Suprapubic skin (tissue), 4 donors: ENCODE measurements around the gene CLMP. TPM values are rescaled to one million over a fixed set of nuclear protein-coding genes. Genes with fewer than 3 reads are reported as not detected.

Experiments used
- DNase-seq, 2 donors: peaks; one replicate each; pipeline ENCODE4 v3.0.0-alpha.2; 2019; ENCODE audit warnings: low spot score in 2 of 2
- H3K27ac ChIP-seq: fragments of 200-600 bp; sonication (generic); one replicate; pipeline ENCODE4 v1.5.1; 2019
- H3K27me3 ChIP-seq: fragments of 200-600 bp; sonication (generic); one replicate; pipeline ENCODE4 v1.5.1; 2019
- H3K36me3 ChIP-seq: fragments of 200-600 bp; sonication (generic); one replicate; pipeline ENCODE4 v1.5.1; 2019
- H3K4me1 ChIP-seq: fragments of 200-600 bp; sonication (generic); one replicate; pipeline ENCODE4 v1.5.1; 2019
- H3K4me3 ChIP-seq: fragments of 200-600 bp; sonication (generic); one replicate; pipeline ENCODE4 v1.5.1; 2019; ENCODE audit warnings: mild to moderate bottlenecking
- H3K9me3 ChIP-seq: fragments of 200-600 bp; sonication (generic); one replicate; pipeline ENCODE4 v1.5.1; 2019
- EP300 ChIP-seq: sonication (generic); formaldehyde crosslinking; IDR thresholded peaks from one replicate; pipeline ENCODE4 v1.6.1; 2017; ENCODE audit warnings: antibody characterized with exemption
- POLR2A ChIP-seq, 2 donors: fragments of 450-650 bp; IDR thresholded peaks; one replicate each; pipeline ENCODE4 v1.6.1; 2017; ENCODE audit warnings: antibody characterized with exemption in 2 of 2, mild to moderate bottlenecking in 2 of 2, moderate library complexity in 2 of 2
- POLR2AphosphoS5 ChIP-seq, 3 donors: sonication (generic); formaldehyde crosslinking; IDR thresholded peaks; one replicate each; pipeline ENCODE4 v1.6.1; 2017; ENCODE audit warnings: antibody characterized with exemption in 3 of 3
- WGBS: methylation state at CpG from one replicate; pipeline ENCODE4 v1.1.5; 2018; 5-methylcytosine and 5-hydroxymethylcytosine counted together
- total RNA-seq, 4 donors: library from RNA; depleted of rRNA; stranded (reverse); fragments of >200 nt; gene quantifications; one replicate each; pipeline ENCODE4 v1.1.0, GENCODE V29; 2016
- TF ChIP-seq, protein P1 (sequence below), 2 donors: fragments of 200-600 bp in 1 of 2; fragments of 450-650 bp in 1 of 2; sonication (generic) in 1 of 2; IDR thresholded peaks; one replicate each; pipeline ENCODE4 v1.5.1; 2016 to 2019; ENCODE audit warnings: antibody characterized with exemption in 2 of 2, mild to moderate bottlenecking in 1 of 2, moderate library complexity in 1 of 2

CLMP gene
- total RNA-seq, 4 donors from 2014 or later, result 17.5 to 26.9 (median 19.9) TPM

DNA sequence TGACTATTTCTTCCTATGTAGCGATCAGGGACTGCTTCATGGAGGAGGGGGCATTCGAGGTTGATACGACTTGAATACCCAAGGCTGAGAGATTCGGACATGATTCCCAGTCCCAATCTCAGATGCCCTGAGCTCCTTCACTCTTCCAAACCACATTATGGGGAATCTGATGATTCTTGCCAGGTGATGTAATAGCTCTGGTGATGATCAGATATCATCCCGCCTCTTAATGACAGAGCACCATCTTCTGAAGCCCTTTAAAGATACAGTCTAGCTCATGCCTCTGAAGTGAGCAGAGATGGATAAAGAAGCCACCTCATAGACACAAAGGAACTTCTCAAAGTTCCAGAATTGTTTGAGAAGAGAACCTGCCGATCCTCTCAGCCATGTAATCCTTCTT, 8.9 kb upstream of the CLMP start:
- no peak overlapping the region for H3K27ac ChIP-seq
- H3K4me1 ChIP-seq, result no peaks in the 10 kb centered on the region
- no peaks in the 10 kb centered on the region for H3K9me3 ChIP-seq
- no peaks in the 10 kb centered on the region for H3K36me3 ChIP-seq
- H3K4me3 ChIP-seq, result no peak overlapping the region
- H3K27me3 ChIP-seq, result peaks cover 12% of the 10 kb centered on the region
- WGBS, result 81% methylated on average over 6 of the region's 6 CpGs
- DNase-seq, result no peak
- no peak for TF ChIP-seq EP300
- no peak for TF ChIP-seq POLR2AphosphoS5 (IDR thresholded peaks at IDR 0.05)
- TF ChIP-seq POLR2A (IDR thresholded peaks at IDR 0.05), result no peak
- TF ChIP-seq, protein P1, sequence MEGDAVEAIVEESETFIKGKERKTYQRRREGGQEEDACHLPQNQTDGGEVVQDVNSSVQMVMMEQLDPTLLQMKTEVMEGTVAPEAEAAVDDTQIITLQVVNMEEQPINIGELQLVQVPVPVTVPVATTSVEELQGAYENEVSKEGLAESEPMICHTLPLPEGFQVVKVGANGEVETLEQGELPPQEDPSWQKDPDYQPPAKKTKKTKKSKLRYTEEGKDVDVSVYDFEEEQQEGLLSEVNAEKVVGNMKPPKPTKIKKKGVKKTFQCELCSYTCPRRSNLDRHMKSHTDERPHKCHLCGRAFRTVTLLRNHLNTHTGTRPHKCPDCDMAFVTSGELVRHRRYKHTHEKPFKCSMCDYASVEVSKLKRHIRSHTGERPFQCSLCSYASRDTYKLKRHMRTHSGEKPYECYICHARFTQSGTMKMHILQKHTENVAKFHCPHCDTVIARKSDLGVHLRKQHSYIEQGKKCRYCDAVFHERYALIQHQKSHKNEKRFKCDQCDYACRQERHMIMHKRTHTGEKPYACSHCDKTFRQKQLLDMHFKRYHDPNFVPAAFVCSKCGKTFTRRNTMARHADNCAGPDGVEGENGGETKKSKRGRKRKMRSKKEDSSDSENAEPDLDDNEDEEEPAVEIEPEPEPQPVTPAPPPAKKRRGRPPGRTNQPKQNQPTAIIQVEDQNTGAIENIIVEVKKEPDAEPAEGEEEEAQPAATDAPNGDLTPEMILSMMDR (IDR thresholded peaks at IDR 0.05), result no peak

DNA sequence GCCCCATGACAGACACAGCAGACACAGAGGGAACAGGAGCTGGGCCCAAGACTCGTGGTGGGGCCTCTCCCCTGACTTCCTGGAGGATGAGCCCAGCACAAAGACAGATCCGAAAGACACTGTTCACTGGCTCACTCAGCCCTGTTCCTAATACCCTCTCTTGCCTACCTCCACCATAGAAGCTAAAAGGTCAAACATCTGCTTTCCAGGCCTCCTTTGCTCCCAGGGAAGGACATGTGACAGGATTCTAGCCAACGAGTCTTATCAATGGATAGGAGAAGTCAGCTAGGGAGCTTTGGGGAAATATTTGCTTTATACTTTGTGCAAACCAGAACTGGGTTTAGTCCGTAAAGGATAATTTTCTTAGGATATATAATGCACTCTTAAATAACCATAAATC, 8.4 kb upstream of the CLMP start:
- Histone ChIP-seq H3K27me3 (peaks cover 10% of the 10 kb centered on the region), H3K9me3 (no peaks in the 10 kb centered on the region), H3K4me3 (no peak overlapping the region), H3K27ac (no peak overlapping the region), H3K36me3 (no peaks in the 10 kb centered on the region), H3K4me1 (no peaks in the 10 kb centered on the region)
- 56% methylated on average over 4 of the region's 4 CpGs for WGBS
- TF ChIP-seq POLR2A (IDR thresholded peaks at IDR 0.05) (no peak), EP300 (no peak)
- DNase-seq, result no peak

DNA sequence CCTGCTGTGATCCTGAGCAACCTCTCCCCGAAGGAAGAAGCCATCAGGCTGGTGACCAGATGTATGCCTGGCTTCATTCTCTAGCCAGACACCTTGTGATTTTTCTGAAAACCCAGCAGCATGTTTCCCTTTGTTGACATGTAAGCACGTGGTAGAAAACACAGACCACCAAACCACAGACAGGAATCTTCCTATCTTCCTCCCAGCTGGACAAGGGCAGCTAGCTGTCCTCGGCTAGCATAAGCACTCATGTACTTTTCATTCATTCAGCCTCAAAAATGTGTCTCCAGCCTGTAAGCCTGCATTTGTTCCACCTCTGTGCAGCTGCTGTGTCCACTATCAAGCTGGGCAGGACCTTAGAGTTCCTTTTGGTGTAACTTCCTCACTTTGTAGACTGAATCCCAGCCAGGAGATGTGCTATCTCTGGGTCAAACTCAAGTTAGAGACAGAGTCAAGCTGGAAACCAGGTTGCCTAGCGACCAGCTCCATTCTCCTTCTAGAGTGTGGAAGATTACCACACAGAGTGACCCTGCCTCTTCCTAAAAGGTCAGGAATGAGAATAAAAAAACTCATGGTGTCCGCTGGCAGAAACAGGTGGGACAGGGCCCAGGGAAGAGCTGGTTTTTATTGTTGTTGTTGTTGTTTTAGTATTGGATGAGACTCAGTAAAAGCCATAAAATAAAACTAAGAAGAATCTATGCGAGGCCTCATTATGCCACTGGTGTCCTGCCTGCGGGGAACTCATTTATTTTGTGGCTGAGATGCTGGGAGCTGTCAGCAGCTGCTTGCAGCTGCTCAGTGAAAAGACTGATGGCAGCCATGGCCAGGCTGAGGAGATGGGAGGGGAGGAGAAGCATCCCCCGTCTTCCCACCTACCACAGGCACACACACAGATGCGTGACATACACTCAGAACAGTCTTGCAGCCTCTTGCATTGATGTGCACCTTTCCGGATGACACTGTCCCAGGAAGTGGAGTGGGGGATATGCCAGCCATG, 7.4 kb upstream of the CLMP start:
- TF ChIP-seq, protein P1 (IDR thresholded peaks at IDR 0.05), result no peak
- TF ChIP-seq EP300 (no peak), POLR2A (IDR thresholded peaks at IDR 0.05) (no peak), POLR2AphosphoS5 (IDR thresholded peaks at IDR 0.05) (no peak)
- Histone ChIP-seq H3K4me1 (no peaks in the 10 kb centered on the region), H3K27me3 (peaks cover 11% of the 10 kb centered on the region), H3K4me3 (no peak overlapping the region), H3K27ac (no peak overlapping the region), H3K36me3 (no peaks in the 10 kb centered on the region), H3K9me3 (no peaks in the 10 kb centered on the region)
- no peak for DNase-seq
- whole genome bisulfite sequencing, result 64% methylated on average over 10 of the region's 10 CpGs

DNA sequence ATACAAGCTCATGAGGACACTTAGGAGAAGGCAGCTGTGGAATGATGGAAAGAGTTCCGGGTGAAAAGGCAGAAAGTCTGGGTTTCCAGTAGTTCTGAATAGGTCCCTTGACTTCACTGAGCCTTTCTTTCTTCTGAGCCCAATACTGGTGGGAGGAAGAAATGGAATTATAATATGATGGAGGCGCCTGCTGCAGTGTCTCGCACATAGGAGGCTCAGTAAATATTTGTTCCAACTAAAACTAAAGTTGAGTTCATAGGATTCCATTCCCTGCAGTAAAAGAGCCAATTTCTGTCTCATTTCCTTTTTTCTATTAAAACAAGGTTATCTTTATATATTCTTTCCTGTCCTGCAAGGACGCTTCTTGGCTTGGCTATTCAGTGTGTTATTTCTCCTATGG, 5.2 kb upstream of the CLMP start:
- Histone ChIP-seq H3K4me3 (no peak overlapping the region), H3K4me1 (peaks cover 9% of the 10 kb centered on the region), H3K27me3 (peaks cover 32% of the 10 kb centered on the region), H3K9me3 (no peaks in the 10 kb centered on the region), H3K27ac (no peak overlapping the region), H3K36me3 (no peaks in the 10 kb centered on the region)
- WGBS, result 82% methylated on average over 4 of the region's 4 CpGs
- no peak for TF ChIP-seq EP300
- TF ChIP-seq POLR2A (IDR thresholded peaks at IDR 0.05), result no peak
- TF ChIP-seq POLR2AphosphoS5 (IDR thresholded peaks at IDR 0.05), result no peak
- TF ChIP-seq, protein P1 (IDR thresholded peaks at IDR 0.05), result no peak
- DNase-seq, result no peak

DNA sequence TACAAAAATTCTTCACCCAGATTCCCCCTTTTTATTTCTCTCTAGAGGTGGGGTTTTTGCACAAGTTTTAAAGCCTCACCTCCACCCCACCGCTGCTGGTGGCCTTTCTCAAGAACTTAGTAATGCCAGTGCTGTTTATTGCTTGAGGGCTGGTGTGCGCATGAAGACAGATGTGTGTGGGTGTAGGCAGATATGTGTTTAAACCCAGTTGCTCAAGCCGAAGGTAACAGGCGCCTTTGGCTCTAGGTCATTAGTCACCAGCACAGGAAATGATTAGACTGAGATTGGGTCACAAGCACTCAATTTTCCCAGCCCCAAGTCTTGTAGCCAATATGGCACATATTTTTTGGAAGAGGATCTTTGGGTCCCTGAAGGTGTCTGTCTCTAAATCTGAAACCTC, 2.7 kb upstream of the CLMP start:
- Histone ChIP-seq H3K4me3 (no peak overlapping the region), H3K9me3 (no peaks in the 10 kb centered on the region), H3K27ac (no peak overlapping the region), H3K36me3 (no peaks in the 10 kb centered on the region), H3K27me3 (peaks cover 56% of the 10 kb centered on the region), H3K4me1 (peaks cover 20% of the 10 kb centered on the region)
- no peak for DNase-seq
- TF ChIP-seq EP300 (no peak), POLR2A (IDR thresholded peaks at IDR 0.05) (no peak)
- TF ChIP-seq, protein P1 (IDR thresholded peaks at IDR 0.05), result no peak
- WGBS, result 47% methylated on average over 4 of the region's 4 CpGs
